ENCODE results near the gene DUSP18.
"Not testable (repeated sequence)": the region's sequence is repeated elsewhere in the genome, so short reads cannot be mapped to it uniquely, and the experiment has no call there.

Gene DUSP18

DNA sequence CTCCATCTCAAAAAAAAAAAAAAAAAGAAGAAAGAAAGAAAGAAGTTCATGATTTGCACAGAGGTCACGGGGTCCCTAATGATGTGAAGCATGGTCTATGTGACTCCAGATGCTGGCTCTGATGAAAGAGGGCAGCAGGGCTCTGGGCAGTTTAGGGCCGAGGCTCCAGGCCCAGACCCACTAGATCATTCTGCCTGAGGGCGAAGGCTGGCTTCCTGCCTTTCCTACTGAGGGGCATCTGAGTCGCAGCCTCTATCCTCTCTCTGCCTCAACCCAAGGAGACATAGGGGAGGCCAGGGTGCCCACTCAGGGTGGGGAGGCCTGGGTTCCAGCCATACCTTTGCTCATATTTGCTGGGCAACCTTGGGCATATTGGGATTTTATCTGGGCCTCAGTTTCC lies 27.3 kb downstream of the DUSP18 start:
- DNase-seq (ENCODE audit: low read depth): no peak
- H3K4me3 ChIP-seq (ENCODE audit: low read length): no peak overlapping the region
- TF ChIP-seq, protein P1, sequence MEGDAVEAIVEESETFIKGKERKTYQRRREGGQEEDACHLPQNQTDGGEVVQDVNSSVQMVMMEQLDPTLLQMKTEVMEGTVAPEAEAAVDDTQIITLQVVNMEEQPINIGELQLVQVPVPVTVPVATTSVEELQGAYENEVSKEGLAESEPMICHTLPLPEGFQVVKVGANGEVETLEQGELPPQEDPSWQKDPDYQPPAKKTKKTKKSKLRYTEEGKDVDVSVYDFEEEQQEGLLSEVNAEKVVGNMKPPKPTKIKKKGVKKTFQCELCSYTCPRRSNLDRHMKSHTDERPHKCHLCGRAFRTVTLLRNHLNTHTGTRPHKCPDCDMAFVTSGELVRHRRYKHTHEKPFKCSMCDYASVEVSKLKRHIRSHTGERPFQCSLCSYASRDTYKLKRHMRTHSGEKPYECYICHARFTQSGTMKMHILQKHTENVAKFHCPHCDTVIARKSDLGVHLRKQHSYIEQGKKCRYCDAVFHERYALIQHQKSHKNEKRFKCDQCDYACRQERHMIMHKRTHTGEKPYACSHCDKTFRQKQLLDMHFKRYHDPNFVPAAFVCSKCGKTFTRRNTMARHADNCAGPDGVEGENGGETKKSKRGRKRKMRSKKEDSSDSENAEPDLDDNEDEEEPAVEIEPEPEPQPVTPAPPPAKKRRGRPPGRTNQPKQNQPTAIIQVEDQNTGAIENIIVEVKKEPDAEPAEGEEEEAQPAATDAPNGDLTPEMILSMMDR (conservative IDR thresholded peaks at IDR 0.05; ENCODE audit: low read length): no peak

DNA sequence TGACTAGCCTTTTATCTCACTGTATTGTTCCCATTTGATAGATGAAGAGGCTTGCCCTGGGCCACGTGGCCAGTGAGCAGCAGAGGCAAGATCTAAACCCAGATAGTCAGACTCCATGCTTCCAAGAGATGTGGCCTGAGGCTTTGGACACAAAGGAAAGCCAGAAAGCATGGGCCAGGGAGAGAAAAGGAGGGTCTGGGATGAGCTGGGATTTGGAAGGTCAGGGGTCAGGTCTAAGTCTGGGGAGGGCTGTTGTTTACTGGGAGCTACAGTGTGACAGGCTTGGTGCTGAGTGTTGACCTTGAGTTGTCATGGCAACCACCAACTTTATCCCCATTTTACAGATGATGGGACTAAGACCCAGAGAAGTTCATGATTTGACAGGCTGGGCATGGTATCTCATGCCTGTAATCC lies 30.0 kb downstream of the DUSP18 start:
- TF ChIP-seq, protein P1 (conservative IDR thresholded peaks at IDR 0.05; ENCODE audit: low read length): no peak
- H3K4me3 ChIP-seq (ENCODE audit: low read length): peak overlapping the region; percentile 80; the same call in 1 of the 2 replicates
- no peak for DNase-seq (ENCODE audit: low read depth)

DNA sequence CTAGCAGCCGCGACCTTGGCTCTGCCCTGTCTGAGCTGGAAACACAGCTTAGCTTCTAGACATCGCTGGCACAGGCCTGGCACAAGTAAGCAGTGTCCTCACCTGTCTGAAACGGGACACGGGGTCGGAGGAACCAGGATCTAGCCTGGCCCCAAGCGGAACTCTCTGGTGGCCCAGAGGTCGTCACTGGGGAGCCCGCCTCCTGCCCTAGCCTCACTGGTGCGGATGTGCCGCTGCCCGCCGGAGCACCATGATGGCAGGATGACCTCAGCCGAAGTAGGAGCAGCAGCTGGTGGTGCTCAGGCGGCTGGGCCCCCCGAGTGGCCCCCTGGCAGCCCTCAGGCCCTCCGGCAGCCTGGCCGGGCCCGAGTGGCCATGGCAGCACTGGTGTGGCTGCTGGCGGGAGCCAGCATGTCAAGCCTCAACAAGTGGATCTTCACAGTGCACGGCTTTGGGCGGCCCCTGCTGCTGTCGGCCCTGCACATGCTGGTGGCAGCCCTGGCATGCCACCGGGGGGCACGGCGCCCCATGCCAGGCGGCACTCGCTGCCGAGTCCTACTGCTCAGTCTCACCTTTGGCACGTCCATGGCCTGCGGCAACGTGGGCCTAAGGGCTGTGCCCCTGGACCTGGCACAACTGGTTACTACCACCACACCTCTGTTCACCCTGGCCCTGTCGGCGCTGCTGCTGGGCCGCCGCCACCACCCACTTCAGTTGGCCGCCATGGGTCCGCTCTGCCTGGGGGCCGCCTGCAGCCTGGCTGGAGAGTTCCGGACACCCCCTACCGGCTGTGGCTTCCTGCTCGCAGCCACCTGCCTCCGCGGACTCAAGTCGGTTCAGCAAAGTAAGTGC lies 31.2 kb downstream of the DUSP18 start:
- peak; percentile 15 for DNase-seq (ENCODE audit: low read depth)
- peak overlapping the region; percentile 80 for H3K4me3 ChIP-seq (ENCODE audit: low read length)
- TF ChIP-seq, protein P1 (conservative IDR thresholded peaks at IDR 0.05; ENCODE audit: low read length): peak; percentile 29

DNA sequence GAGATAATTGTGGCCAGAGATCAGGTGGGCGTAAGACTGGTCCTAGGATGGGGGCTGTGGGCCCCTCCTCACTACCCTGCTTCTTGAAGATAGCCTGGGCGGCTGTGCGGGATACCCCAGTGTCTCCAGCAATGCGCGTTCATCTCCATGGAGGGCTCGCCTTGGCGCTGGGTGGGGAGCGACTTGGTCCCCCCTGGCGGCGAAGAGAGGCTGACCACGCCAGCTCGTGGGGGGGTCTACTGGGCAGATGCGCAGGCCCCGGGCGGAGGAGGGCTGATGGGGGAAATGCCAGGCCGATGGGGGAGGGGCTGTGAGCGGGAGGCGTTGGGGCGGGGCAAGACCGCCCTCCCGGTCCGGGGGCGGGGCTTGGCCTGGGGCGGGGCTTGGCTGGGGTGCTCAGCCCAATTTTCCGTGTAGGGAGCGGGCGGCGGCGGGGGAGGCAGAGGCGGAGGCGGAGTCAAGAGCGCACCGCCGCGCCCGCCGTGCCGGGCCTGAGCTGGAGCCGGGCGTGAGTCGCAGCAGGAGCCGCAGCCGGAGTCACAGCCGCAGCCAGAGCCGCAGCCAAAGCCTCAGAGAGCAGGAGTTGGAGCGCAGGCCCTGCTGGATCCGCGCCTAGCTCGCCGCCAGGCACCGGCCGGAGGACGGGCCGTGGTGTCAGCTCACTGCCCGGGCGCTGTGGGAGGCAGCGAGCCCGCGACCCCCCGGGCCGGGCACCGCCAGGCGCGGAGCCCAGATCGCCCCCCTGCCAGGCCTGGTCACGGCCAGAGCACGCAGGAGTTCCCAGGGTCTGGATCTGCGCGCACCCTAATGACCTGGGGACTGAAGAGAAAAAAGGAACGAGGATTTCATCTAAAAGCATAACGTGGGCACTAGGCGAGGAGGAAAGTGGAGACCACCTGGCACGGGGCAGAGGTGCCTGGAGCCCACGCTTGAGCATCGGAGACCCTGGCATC lies 32.1 kb downstream of the DUSP18 start, which contains the start of gene SLC35E4:
SLC35E4 (plus strand) TSS at position 509 of the 953 bp plus-strand sequence. CDS start 670 bp downstream, outside the sequence.
- TF ChIP-seq, protein P1 (conservative IDR thresholded peaks at IDR 0.05; ENCODE audit: low read length): peak; percentile 39
- DNase-seq (ENCODE audit: low read depth): peak; percentile 87
- peak within 1 kb of the TSS; percentile 80 for H3K4me3 ChIP-seq (ENCODE audit: low read length)

DNA sequence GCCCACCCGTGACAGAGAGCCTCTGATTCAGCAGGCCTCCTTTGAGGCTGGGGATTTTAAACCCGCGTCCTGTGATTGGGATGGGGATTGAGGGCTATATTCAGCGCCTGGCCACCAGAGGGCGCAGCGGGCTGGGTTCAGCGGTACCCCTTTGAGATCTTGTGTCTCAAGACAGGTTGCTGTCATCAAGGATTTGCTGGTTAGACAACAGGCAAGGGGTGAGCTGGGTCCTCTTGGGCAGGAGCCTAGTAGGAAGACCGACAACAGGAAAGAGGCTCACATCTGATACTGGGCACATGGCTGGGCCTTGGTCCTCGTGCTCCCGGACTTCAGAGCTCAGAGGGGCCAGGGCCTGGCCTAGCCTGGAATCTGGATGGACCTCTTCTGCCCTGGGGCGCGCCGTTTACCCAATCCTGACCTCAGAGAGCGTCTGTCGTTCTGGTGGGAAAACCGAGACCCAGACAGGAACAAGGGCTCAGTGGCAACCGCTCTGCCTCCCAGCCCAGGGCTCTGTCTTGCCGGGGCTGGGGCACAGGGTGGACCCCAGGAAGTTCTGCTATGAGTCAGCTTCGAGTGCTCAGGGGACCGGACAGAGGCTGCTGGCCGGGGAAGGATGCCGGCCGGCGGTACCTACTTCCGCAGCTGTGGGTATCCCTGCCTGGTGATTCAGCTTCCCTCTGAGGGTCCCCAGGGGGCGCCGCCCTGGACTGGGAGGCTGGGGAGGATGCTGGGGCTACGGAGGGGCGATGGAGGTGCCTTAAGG lies 33.0 kb downstream of the DUSP18 start:
- H3K4me3 ChIP-seq (ENCODE audit: low read length): peak overlapping the region; percentile 44
- TF ChIP-seq, protein P1 (conservative IDR thresholded peaks at IDR 0.05; ENCODE audit: low read length): peak; percentile 90
- peak; percentile 87 for DNase-seq (ENCODE audit: low read depth)

DNA sequence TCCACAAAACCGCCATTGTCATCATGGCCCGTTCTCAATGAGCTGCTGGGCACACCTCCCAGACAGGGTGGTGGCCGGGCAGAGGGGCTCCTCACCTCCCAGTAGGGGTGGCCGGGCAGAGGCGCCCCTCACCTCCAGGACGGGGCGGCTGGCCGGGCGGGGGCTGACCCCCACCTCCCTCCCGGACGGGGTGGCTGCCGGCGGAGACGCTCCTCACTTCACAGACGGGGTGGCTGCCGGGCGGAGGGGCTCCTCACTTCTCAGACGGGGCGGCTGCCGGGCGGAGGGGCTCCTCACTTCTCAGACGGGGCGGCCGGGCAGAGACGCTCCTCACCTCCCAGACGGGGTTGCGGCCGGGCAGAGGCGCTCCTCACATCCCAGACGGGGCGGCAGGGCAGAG lies 36.2 kb downstream of the DUSP18 start:
- not testable (repeated sequence) for H3K4me3 ChIP-seq (ENCODE audit: low read length); DNase-seq (ENCODE audit: low read depth)

DNA sequence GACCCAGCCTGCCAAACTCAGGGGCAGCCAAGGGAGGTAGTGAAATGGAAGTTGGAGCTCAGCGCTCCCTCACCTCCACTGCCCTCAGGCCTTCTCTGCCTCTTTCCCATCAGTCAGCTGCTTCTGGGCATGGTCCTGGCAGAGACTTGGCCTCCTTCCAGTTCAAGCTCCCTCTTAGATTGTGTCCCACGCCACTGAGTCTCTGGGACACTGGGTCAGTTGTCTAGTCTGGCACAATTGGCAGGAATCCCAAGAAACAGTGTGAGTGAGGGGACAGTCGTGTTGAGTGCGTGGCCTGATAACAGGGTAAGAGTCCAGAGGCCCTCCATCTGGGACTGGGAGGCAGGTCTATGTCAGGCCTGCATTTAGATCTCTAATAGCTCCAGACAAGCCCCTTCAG lies 39.2 kb downstream of the DUSP18 start:
- TF ChIP-seq, protein P1 (conservative IDR thresholded peaks at IDR 0.05; ENCODE audit: low read length): no peak
- H3K4me3 ChIP-seq (ENCODE audit: low read length): no peak overlapping the region
- no peak for DNase-seq (ENCODE audit: low read depth)
